Upper lobe of left lung (tissue), 6 donors: Measurements from ENCODE around the gene CNTNAP4. TPM values are rescaled to one million over a fixed set of nuclear protein-coding genes. Genes with fewer than 3 reads are reported as not detected.

Experiments used
- ATAC-seq, 2 donors: fragments of 200-7000 bp; cut with Tn5 transposase; one replicate each; pipeline ENCODE4 v1.9.1; 2022; ENCODE audit warnings: mild to moderate bottlenecking in 2 of 2, moderate library complexity in 2 of 2; ENCODE audit not compliant: low FRiP score in 2 of 2
- DNase-seq, 2 donors: peaks; one replicate each; pipeline ENCODE4 v3.0.0-alpha.2; 2019 to 2020
- H3K27ac ChIP-seq, 4 donors: fragments of 200-600 bp; sonication (generic); one replicate each; pipeline ENCODE4 v1.5.1; 2016 to 2019
- H3K27me3 ChIP-seq, 4 donors: fragments of 200-600 bp; sonication (generic); one replicate each; pipeline ENCODE4 v1.5.1; 2017 to 2019
- H3K36me3 ChIP-seq, 4 donors: fragments of 200-600 bp; sonication (generic); one replicate each; pipeline ENCODE4 v1.5.1; 2016 to 2019
- H3K4me1 ChIP-seq, 4 donors: fragments of 200-600 bp; sonication (generic); one replicate each; pipeline ENCODE4 v1.5.1; 2018 to 2019
- H3K4me3 ChIP-seq, 4 donors: fragments of 200-600 bp; sonication (generic); one replicate each; pipeline ENCODE4 v1.5.1; 2017 to 2019; ENCODE audit warnings: mild to moderate bottlenecking in 2 of 4, moderate library complexity in 1 of 4
- H3K9me3 ChIP-seq, 4 donors: fragments of 200-600 bp; sonication (generic); one replicate each; pipeline ENCODE4 v1.5.1; 2018 to 2019
- EP300 ChIP-seq, 4 donors: sonication (generic); formaldehyde crosslinking; IDR thresholded peaks; one replicate each; pipeline ENCODE4 v1.5.1; 2017; ENCODE audit warnings: antibody characterized with exemption in 4 of 4, control low read depth in 2 of 4
- POLR2A ChIP-seq, 4 donors: fragments of 450-650 bp; IDR thresholded peaks; one replicate each; pipeline ENCODE4 v1.5.1; 2016 to 2017; ENCODE audit warnings: antibody characterized with exemption in 4 of 4, mild to moderate bottlenecking in 2 of 4
- POLR2AphosphoS5 ChIP-seq, 2 donors: sonication (generic); formaldehyde crosslinking; IDR thresholded peaks; one replicate each; pipeline ENCODE4 v1.5.1; 2017; ENCODE audit warnings: antibody characterized with exemption in 2 of 2
- WGBS, 2 donors: methylation state at CpG; one replicate each; pipeline ENCODE4 v1.1.5; 2017 to 2018; 5-methylcytosine and 5-hydroxymethylcytosine counted together
- total RNA-seq, 6 donors: library from RNA; depleted of rRNA in 4 of 6; stranded (reverse); fragments of >200 nt in 4 of 6; gene quantifications; one replicate each; pipeline versions ENCODE4 v1.1.0 to v1.2.1, GENCODE V29; 2016 to 2021
- TF ChIP-seq, protein P1 (sequence below), 6 experiments: fragments of 450-650 bp in 4 of 6; fragments of 200-600 bp in 2 of 6; sonication (generic) in 2 of 6; IDR thresholded peaks; one replicate each; pipeline ENCODE4 v1.5.1; 2016 to 2019; ENCODE audit warnings: antibody characterized with exemption in 6 of 6
- donor health status: DM: no; HTN: no; CAD: no; lungs with moderate emphysema.
- donor health status: DM: no; HTN: yes; CAD: no; lungs with severe emphysema.

Gene CNTNAP4
- total RNA-seq, 6 donors from 2014 or later, result not detected

- no peaks in the 10 kb centered on the region for H3K27me3 ChIP-seq
- DNase-seq (no peak), ATAC-seq (no peak)
- TF ChIP-seq, protein P1, sequence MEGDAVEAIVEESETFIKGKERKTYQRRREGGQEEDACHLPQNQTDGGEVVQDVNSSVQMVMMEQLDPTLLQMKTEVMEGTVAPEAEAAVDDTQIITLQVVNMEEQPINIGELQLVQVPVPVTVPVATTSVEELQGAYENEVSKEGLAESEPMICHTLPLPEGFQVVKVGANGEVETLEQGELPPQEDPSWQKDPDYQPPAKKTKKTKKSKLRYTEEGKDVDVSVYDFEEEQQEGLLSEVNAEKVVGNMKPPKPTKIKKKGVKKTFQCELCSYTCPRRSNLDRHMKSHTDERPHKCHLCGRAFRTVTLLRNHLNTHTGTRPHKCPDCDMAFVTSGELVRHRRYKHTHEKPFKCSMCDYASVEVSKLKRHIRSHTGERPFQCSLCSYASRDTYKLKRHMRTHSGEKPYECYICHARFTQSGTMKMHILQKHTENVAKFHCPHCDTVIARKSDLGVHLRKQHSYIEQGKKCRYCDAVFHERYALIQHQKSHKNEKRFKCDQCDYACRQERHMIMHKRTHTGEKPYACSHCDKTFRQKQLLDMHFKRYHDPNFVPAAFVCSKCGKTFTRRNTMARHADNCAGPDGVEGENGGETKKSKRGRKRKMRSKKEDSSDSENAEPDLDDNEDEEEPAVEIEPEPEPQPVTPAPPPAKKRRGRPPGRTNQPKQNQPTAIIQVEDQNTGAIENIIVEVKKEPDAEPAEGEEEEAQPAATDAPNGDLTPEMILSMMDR (IDR thresholded peaks at IDR 0.05), result no peak
- TF ChIP-seq EP300 (IDR thresholded peaks at IDR 0.05) (no peak), POLR2A (IDR thresholded peaks at IDR 0.05) (no peak), POLR2AphosphoS5 (IDR thresholded peaks at IDR 0.05) (no peak)
- H3K36me3 ChIP-seq, result no peaks in the 10 kb centered on the region
- H3K27ac ChIP-seq, result no peak overlapping the region
- no peaks in the 10 kb centered on the region for H3K4me1 ChIP-seq
- WGBS, 2 donors, result 42 to 53% methylated on average over 1 of the region's 1 CpG
- H3K9me3 ChIP-seq, result no peaks in the 10 kb centered on the region
- no peak overlapping the region for H3K4me3 ChIP-seq
Measured at GRCh38 chr16:76484020-76484419, 206.8 kb downstream of the CNTNAP4 start.

DNA sequence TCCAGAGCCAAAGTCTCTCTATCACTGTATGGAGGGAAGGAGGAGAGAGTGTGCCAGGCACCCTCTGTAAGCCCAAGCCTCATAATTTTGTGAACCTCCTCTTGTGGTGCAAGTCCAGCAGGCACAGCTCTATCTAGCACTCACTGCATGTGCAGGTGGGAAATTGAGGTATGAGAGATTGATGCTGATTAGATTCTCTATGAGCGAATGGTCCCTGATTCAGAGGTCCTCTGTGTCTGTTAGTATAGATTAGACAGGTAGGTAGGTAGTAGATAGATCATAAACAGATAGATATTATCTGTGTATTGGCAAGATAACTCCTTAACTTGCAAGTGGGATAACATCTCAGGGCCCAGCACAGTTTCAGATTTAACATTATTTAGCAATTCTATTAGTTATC is 209.5 kb downstream of the CNTNAP4 start:
- 92 to 100% methylated on average over 1 of the region's 1 CpG for WGBS, 2 donors
- no peaks in the 10 kb centered on the region for H3K27me3 ChIP-seq
- H3K4me1 ChIP-seq, result no peaks in the 10 kb centered on the region
- TF ChIP-seq POLR2AphosphoS5 (IDR thresholded peaks at IDR 0.05) (no peak), EP300 (IDR thresholded peaks at IDR 0.05) (no peak)
- TF ChIP-seq, protein P1 (IDR thresholded peaks at IDR 0.05), result no peak
- DNase-seq, result no peak
- ATAC-seq, result no peak
- H3K36me3 ChIP-seq, result no peaks in the 10 kb centered on the region
- no peak overlapping the region for H3K27ac ChIP-seq
- H3K9me3 ChIP-seq, result no peaks in the 10 kb centered on the region
- no peak overlapping the region for H3K4me3 ChIP-seq

GRCh38 chr16:76487411-76488064 is 210.3 kb downstream of the CNTNAP4 start:
- Histone ChIP-seq H3K9me3 (no peaks in the 10 kb centered on the region), H3K36me3 (no peaks in the 10 kb centered on the region), H3K27ac (no peak overlapping the region), H3K4me1 (no peaks in the 10 kb centered on the region), H3K4me3 (no peak overlapping the region), H3K27me3 (no peaks in the 10 kb centered on the region)
- TF ChIP-seq POLR2AphosphoS5 (IDR thresholded peaks at IDR 0.05) (no peak), POLR2A (IDR thresholded peaks at IDR 0.05) (no peak), EP300 (IDR thresholded peaks at IDR 0.05) (no peak)
- TF ChIP-seq, protein P1 (IDR thresholded peaks at IDR 0.05), result no peak
- DNase-seq (no peak), ATAC-seq (no peak)
- 67 to 70% methylated on average over 6 of the region's 6 CpGs for WGBS, 2 donors

GRCh38 chr16:76488065-76488417 is 210.8 kb downstream of the CNTNAP4 start:
- DNase-seq (no peak), ATAC-seq (no peak)
- Histone ChIP-seq H3K27me3 (no peaks in the 10 kb centered on the region), H3K4me3 (no peak overlapping the region), H3K4me1 (no peaks in the 10 kb centered on the region), H3K27ac (no peak overlapping the region), H3K9me3 (no peaks in the 10 kb centered on the region), H3K36me3 (no peaks in the 10 kb centered on the region)
- TF ChIP-seq EP300 (IDR thresholded peaks at IDR 0.05) (no peak), POLR2A (IDR thresholded peaks at IDR 0.05) (no peak), POLR2AphosphoS5 (IDR thresholded peaks at IDR 0.05) (no peak)
- TF ChIP-seq, protein P1 (IDR thresholded peaks at IDR 0.05), result no peak
- 83 to 85% methylated on average over 5 of the region's 5 CpGs for WGBS, 2 donors

GRCh38 chr16:76490036-76490639 is 212.9 kb downstream of the CNTNAP4 start:
- TF ChIP-seq POLR2AphosphoS5 (IDR thresholded peaks at IDR 0.05), result no peak
- TF ChIP-seq EP300 (IDR thresholded peaks at IDR 0.05), result no peak
- TF ChIP-seq, protein P1 (IDR thresholded peaks at IDR 0.05), result no peak
- TF ChIP-seq POLR2A (IDR thresholded peaks at IDR 0.05), result no peak
- Histone ChIP-seq H3K36me3 (no peaks in the 10 kb centered on the region), H3K4me3 (no peak overlapping the region), H3K27ac (no peak overlapping the region), H3K9me3 (no peaks in the 10 kb centered on the region), H3K4me1 (no peaks in the 10 kb centered on the region), H3K27me3 (no peaks in the 10 kb centered on the region)
- DNase-seq (no peak), ATAC-seq (no peak)
- 76 to 81% methylated on average over 3 of the region's 3 CpGs for WGBS, 2 donors
